Panc1 (cell line): ENCODE data around the gene ROR1.

Experiments
- POLR2AphosphoS5 ChIP-seq: IDR thresholded peaks from 2 replicates; pipeline ENCODE4 v1.6.1; 2012; ENCODE audit warnings: mild to moderate bottlenecking, low read depth, low read length, moderate library complexity
- TF ChIP-seq, protein P1 (sequence below), 2 experiments: IDR thresholded peaks; 2 replicates each; pipeline ENCODE4 v1.6.1; 2011 to 2012; ENCODE audit warnings: low read depth in 2 of 2, control low read depth in 1 of 2, low read length in 1 of 2, mild to moderate bottlenecking in 1 of 2, moderate library complexity in 1 of 2; ENCODE audit not compliant: insufficient read depth in 1 of 2
- TF ChIP-seq, protein P2 (sequence below): fragments of 450-650 bp; IDR thresholded peaks from 2 replicates; pipeline ENCODE4 v1.5.1; 2017; ENCODE audit warnings: mild to moderate bottlenecking

- TF ChIP-seq, protein P1, sequence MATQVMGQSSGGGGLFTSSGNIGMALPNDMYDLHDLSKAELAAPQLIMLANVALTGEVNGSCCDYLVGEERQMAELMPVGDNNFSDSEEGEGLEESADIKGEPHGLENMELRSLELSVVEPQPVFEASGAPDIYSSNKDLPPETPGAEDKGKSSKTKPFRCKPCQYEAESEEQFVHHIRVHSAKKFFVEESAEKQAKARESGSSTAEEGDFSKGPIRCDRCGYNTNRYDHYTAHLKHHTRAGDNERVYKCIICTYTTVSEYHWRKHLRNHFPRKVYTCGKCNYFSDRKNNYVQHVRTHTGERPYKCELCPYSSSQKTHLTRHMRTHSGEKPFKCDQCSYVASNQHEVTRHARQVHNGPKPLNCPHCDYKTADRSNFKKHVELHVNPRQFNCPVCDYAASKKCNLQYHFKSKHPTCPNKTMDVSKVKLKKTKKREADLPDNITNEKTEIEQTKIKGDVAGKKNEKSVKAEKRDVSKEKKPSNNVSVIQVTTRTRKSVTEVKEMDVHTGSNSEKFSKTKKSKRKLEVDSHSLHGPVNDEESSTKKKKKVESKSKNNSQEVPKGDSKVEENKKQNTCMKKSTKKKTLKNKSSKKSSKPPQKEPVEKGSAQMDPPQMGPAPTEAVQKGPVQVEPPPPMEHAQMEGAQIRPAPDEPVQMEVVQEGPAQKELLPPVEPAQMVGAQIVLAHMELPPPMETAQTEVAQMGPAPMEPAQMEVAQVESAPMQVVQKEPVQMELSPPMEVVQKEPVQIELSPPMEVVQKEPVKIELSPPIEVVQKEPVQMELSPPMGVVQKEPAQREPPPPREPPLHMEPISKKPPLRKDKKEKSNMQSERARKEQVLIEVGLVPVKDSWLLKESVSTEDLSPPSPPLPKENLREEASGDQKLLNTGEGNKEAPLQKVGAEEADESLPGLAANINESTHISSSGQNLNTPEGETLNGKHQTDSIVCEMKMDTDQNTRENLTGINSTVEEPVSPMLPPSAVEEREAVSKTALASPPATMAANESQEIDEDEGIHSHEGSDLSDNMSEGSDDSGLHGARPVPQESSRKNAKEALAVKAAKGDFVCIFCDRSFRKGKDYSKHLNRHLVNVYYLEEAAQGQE (IDR thresholded peaks at IDR 0.05; ENCODE audit: insufficient read depth in 1 of 2, low read depth in 2 of 2, low read length in 1 of 2) = no peak
- TF ChIP-seq, protein P2, sequence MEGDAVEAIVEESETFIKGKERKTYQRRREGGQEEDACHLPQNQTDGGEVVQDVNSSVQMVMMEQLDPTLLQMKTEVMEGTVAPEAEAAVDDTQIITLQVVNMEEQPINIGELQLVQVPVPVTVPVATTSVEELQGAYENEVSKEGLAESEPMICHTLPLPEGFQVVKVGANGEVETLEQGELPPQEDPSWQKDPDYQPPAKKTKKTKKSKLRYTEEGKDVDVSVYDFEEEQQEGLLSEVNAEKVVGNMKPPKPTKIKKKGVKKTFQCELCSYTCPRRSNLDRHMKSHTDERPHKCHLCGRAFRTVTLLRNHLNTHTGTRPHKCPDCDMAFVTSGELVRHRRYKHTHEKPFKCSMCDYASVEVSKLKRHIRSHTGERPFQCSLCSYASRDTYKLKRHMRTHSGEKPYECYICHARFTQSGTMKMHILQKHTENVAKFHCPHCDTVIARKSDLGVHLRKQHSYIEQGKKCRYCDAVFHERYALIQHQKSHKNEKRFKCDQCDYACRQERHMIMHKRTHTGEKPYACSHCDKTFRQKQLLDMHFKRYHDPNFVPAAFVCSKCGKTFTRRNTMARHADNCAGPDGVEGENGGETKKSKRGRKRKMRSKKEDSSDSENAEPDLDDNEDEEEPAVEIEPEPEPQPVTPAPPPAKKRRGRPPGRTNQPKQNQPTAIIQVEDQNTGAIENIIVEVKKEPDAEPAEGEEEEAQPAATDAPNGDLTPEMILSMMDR = no peak
- TF ChIP-seq POLR2AphosphoS5 = no peak
Observed at GRCh38 chr1:63799820-63800219, 26.0 kb downstream of the ROR1 start.
